Camera-type eye (tissue), 1 donor: Measurements from ENCODE around the gene ZNF524. TPM values are rescaled to one million over a fixed set of nuclear protein-coding genes. Genes with fewer than 3 reads are reported as not detected.

ENCODE experiments used
- total RNA-seq: library from RNA; depleted of rRNA; stranded (reverse); fragments of >200 nt; gene quantifications from one replicate; pipeline ENCODE4 v1.2.3, GENCODE V29; 2014

Gene ZNF524, protein sequence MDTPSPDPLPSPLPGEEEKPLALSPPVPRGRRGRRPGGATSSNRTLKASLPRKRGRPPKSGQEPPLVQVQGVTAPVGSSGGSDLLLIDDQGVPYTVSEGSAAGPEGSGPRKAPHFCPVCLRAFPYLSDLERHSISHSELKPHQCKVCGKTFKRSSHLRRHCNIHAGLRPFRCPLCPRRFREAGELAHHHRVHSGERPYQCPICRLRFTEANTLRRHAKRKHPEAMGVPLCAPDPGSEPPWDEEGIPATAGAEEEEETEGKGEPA
- 10.4 TPM for total RNA-seq

DNA sequence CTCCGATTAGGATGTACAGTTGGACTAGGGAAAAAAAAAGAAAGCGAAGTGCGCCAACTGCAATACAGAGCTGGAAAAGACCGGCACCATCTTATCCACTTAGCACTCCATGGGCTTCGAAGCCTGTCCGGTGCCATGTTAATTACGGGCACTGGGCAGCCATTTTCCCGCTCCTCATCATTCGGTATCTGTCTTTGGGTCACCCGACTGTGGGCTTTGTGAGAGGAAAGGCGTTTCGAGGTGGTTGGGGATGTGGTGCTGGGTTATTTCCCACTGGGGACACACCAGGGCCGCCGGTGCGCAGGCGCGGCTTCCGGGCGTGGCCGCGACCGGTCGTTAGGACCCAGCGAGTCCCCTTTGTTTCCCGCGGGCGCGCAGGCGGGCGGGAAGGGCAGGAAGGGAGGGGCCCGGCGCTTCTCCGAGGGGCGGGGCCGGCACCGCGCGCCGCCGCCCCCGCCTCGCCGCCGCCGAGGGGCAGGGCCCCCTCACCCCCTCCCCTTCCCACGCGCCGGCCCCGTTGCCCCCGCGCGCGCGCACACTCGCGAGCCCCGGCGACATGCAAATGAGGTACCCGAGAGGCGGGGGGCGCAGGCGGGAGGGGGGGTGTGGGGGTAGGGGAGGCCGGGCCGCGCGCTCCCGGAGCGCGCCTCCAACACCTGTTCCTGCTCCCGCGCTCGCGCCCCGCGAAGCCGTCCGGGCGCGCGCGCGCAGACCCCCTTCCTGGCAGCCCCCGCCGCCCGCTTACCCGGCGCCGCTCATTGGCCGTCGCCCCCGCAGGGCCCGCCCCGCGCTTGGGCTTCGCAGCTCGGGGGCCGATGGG is at the start of gene ZNF524:
Gene ZNF524, plus strand, starts transcription at position 447 of the 820 bp plus-strand sequence. CDS start 1,825 bp downstream, outside the sequence.

DNA sequence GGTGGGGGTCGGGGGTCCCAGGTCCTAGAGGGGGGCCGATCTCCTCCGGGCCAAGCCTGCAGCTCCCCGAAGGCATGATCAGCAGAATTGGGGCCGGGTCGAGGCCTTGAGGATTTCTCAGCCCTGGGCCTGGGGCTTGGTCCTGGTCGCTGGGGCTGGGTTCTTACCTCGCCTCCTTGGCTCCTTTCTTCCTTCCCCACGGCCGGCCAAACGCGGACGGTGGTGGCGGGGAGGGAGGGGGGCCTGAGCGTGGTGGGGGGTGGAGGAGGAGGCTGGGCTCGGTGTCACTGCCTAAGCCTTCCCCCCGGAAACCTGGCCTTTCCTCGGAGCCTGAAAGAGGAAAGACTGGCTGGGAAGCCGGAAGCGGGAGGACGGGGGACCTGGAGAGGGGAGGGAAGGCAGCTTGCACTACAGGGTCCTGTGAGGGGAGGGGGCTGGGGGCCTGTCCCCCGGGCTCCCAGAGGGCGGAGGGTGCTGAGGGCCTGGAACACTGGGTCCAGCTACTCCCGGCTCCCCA is 19.4 kb upstream of the ZNF524 start, which contains the start of gene ZNF579:
Gene ZNF579, minus strand, starts transcription at position 221 of the 517 bp plus-strand sequence. CDS start 1,209 bp downstream, outside the sequence.

DNA sequence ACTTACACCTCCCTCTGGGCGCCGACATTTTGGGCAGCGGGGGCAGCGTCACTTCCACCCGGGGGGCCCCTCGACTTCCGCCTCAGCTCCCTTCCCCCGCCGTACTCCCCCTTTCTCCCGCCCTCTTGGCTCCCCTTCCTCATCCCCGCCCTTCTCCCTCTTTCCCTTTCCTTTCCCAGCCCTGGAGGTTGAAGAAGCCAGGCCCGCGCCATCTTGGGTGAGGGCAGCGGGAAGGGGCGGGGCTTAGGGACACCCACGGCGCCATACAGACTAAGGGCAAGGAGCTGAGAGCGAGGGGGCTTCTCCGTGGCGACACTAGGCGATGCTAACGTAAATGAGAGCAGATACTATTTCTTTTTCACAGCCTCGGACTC is 633 bp upstream of the ZNF524 start, which contains the start of gene FIZ1:
Gene FIZ1, minus strand, starts transcription at position 50 of the 374 bp plus-strand sequence. CDS start 1,652 bp downstream, outside the sequence.

DNA sequence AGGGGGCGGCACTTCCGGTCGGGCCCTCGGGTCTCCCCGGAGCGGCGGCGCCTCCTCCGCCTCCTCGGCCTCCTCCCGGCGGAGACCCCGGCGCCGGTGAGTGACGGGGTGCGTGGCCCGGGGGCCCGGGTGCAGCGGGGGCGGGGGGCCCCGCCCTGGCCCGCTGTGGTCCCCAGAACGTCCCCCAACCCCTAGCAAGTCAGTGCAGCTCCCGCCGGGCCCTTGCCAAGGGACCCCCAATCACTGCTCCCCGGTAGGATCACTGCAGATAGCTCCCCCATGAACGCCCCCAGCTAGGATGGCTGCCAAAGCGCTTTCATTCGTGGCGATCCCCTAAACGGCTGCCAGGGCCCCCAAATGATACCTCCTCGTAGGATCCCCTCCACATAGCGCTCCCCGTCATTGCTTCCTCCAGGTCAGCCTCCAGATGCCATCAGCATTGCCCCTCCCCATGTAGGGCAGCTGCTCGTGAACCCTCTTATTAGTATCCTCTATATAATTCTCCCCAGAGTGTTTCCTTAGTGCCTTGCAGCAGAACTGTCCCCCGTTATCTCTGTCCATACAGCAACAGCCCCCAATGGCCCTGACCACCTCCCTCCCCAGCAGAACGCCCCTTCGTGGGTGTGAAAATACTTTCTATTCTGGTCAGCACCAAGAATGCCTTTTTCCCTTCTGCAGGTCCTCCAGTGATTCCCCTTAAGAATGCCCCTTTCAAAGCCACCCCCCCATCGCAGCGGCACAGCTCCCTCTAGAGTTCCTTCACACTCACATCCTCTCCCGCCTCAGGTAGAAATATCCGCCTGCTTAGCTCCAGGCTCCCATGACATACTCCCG is 5.8 kb downstream of the ZNF524 start, which contains the start of gene ZNF865:
Gene ZNF865, plus strand, starts transcription at position 11 of the 834 bp plus-strand sequence. CDS start 7,972 bp downstream, outside the sequence.

DNA sequence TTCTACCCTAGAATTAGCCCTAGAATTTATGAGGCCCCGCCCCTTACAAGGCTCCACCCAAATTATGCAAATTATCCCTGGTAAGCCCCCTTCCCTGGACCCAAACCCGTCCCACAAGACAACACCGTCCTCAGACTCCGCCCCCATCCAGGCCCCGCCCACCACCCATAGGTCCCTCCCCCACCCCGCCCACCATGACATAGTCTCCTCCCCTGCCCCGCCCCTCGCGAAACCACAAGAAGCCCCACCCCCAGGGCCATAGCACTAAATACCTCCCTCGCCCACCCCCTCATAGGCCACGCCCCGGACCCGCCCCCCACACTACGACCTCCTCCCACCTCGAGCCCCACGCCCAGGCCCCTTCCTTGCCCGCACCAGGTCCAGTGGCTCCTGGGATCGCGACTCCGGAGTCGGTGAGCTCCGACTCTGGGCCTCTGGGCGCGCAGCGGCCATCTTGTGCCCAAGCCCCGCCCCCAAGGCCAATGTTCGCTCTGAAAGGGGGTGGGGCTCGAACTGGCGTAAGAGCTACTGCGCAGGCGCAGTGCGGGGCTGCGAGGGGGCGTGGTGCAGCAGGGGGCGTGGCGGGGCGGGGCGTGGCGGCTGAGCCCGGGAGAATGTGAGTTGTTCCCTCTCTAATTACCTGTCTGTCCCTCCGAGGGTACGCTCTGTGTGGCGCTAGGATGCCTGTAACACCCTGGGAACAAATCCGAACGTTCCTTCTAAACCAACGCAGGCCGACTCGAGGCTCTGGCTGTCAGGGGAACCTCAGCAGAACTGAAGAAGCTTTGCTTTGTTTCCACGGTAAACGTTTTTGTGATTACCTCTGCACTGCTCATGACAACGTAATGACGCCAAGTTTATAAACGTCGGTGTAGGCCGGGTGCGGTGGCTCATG is 24.3 kb downstream of the ZNF524 start, which contains the start of gene ZNF784:
Gene ZNF784, minus strand, starts transcription at position 458 of the 895 bp plus-strand sequence. Its CDS starts 5 bp downstream, at position 453.

DNA sequence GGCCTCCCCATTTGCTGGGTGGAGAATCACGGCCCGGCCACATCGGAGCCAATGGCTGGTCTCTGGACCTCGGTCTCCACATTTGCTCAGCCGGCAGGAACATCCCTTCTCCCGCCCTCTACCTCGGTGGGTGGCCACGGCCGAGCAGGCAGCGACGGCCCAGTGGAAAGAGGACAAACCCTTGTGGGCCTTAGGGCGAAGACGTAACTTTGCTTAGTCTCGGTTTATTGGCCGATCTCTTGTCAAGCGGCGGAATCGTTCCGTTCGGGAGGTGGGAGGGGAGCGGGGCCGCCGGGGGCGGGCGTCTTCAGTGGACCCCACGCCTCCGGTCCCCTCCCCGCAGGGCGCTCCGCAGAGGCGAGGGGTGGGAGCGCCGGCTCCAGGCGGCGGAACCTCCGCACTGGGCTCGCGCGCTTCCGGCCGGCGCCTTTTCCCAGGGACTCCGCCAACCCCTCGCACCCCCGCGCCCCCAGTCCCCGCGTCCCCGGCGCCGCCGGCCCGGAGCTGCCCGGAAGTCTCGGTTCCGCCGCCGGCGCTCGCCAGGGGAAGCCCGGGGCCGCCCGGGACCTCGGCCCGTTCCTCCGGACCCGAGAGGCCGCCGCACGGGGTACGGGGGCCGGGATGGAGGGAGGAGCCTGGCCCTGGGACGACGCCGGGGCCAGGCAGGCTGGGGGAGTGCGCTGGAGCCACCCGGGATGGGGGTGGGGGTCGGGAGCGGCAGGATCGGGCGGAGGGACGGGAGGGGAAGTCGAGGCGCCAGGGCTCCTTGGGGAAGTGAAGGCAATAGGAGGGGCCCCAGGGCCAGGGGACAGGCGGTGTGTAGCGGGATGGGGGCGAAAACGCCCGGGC is 40.7 kb downstream of the ZNF524 start, which contains the start of gene ZNF580:
Gene ZNF580, plus strand, starts transcription at position 426 of the 849 bp plus-strand sequence. CDS start 1,507 bp downstream, outside the sequence.

DNA sequence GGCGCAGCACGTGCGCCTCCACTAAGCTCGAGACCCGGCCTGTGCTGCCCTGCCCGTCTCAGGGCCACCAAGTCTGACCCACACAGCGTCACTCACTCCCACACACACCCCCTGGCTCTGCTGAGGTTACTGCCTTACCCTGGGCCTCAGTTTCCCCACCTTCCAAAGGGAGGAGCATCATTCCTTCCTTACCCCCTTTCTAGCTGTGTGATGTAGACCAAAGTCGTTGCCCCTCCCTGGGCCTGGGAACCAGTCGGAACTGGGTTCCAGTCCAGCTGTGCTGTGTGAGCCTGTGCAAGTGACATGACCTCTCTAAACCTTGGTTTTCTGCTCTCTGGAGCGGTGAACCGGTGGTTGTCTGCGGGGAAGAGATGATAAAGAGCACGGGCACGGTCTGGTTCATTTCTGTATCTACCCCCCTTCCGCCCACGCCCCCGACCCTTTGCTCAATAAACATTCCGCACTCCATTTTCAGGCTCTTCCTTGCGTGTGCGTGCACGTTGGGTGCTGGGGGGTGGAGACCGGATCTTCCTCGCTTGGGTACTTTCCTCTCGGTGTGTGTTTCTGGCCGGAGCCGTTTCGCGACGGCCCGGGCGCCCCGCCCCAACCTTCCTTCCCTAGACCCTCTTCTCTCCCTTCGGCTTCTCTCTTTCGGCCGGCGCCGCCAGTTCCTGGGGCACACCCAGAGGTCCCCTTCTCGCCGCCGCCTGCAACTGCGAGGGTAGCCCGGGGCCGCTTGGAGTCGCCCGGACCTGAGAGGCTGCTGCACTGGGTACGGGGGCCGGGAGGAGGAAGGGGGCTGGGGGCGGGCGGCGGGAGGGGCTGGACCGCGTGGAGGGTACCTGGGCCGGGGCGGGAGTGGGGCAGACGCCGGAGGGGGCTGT is 43.2 kb downstream of the ZNF524 start, which contains the start of gene ZNF581:
Gene ZNF581, plus strand, starts transcription at position 647 of the 884 bp plus-strand sequence. CDS start 923 bp downstream, outside the sequence.

DNA sequence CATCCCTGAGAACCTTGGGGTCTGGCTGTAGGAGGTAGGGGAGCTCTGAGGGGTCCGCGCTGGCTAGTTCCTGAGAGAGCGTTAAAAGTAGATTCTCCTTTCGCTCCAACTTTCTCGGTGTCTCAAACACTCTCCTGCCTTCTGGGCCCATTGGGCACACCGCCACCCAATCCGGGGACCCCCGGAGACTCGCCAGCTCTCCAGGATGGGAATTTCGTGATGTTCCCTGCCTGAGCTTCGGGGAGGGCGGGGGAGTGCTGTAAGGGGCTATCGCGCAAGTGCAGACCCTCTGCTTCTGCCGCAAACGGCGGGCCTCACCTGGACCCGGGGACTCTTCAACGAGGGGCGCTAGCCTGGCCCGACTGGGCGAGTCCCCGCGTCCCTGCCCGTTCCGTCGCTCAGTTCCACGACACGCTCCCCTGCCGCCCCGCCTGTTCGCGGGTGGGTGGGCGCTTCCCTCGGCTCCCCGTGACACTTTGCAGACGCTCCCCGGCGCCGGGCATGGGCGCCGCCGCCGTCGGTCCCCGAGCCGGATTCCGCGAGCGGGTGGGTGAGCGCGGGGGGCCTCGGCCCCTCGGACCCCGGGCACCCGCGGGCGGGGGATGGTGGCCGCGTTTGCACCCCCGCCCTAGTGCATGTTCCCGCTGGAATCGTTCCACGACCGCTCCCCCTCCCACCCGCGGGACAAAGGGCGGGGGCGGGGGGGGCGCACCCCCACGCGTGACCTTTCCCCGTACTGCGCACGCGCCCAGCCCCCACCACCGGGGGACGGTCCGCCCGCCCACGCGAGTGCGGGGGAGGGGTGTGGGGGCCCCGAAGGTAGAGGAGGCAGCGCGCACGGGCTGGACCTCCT is 47.9 kb downstream of the ZNF524 start, which contains the start of gene CCDC106:
Gene CCDC106, plus strand, starts transcription at position 481 of the 853 bp plus-strand sequence. CDS start 835 bp downstream, outside the sequence.

Other genes starting within 250 kb of the ZNF524 start
- gene COX6B2, start 245.6 kb upstream of the ZNF524 start, total RNA-seq: 0.60 TPM
- gene GARIN5B, start 237.0 kb upstream of the ZNF524 start, total RNA-seq: not detected
- gene IL11, start 229.8 kb upstream of the ZNF524 start, total RNA-seq: 1.1 TPM
- not detected for gene TMEM190, start 223.5 kb upstream of the ZNF524 start, total RNA-seq
- 0.99 TPM for gene TMEM238, start 216.0 kb upstream of the ZNF524 start, total RNA-seq
- 472 TPM for gene RPL28, start 214.4 kb upstream of the ZNF524 start, total RNA-seq
- 21.2 TPM for gene UBE2S, start 192.5 kb upstream of the ZNF524 start, total RNA-seq
- 1.5 TPM for gene SHISA7, start 157.0 kb upstream of the ZNF524 start, total RNA-seq
- gene ISOC2, start 138.6 kb upstream of the ZNF524 start, total RNA-seq: 22.9 TPM
- gene C19orf85, start 135.5 kb upstream of the ZNF524 start, total RNA-seq: not detected
- 2.3 TPM for gene ZNF628, start 123.7 kb upstream of the ZNF524 start, total RNA-seq
- 13.0 TPM for gene NAT14, start 115.1 kb upstream of the ZNF524 start, total RNA-seq
- 20.5 TPM for gene SSC5D, start 111.9 kb upstream of the ZNF524 start, total RNA-seq
- gene SBK2, start 63.2 kb upstream of the ZNF524 start, total RNA-seq: 0.99 TPM
- not detected for gene SBK3, start 54.7 kb upstream of the ZNF524 start, total RNA-seq
- 3.6 TPM for gene ZNF579, start 19.4 kb upstream of the ZNF524 start, total RNA-seq
- 8.7 TPM for gene FIZ1, start 771 bp upstream of the ZNF524 start, total RNA-seq
- gene ZNF865, start 5.4 kb downstream of the ZNF524 start, total RNA-seq: 5.4 TPM
- gene ZNF784, start 24.3 kb downstream of the ZNF524 start, total RNA-seq: 9.3 TPM
- gene ZNF580, start 40.7 kb downstream of the ZNF524 start, total RNA-seq: 10.8 TPM
- 9.7 TPM for gene ZNF581, start 43.4 kb downstream of the ZNF524 start, total RNA-seq
- 10.9 TPM for gene CCDC106, start 47.9 kb downstream of the ZNF524 start, total RNA-seq
- 105 TPM for gene U2AF2, start 54.7 kb downstream of the ZNF524 start, total RNA-seq
- 72.5 TPM for gene EPN1, start 74.9 kb downstream of the ZNF524 start, total RNA-seq
- not detected for gene NLRP9, start 138.1 kb downstream of the ZNF524 start, total RNA-seq
- gene RFPL4A, start 158.8 kb downstream of the ZNF524 start, total RNA-seq: not detected
- not detected for gene RFPL4AL1, start 168.8 kb downstream of the ZNF524 start, total RNA-seq
- gene NLRP11, start 231.7 kb downstream of the ZNF524 start, total RNA-seq: not detected
- gene NLRP4, start 236.3 kb downstream of the ZNF524 start, total RNA-seq: not detected